NCI-H2196 treated with DMSO at 0.1 percent for 48 hours (cell line): ENCODE data around the gene XAGE1B.
"Not testable (repeated sequence)": the region's sequence is repeated elsewhere in the genome, so short reads cannot be mapped to it uniquely, and the experiment has no call there.

Experiments used
- DNase-seq: peaks from one replicate; lab custom pipeline; 2025; ENCODE audit not compliant: unreplicated experiment; lab: John Stamatoyannopoulos, UW

Gene XAGE1B

DNA sequence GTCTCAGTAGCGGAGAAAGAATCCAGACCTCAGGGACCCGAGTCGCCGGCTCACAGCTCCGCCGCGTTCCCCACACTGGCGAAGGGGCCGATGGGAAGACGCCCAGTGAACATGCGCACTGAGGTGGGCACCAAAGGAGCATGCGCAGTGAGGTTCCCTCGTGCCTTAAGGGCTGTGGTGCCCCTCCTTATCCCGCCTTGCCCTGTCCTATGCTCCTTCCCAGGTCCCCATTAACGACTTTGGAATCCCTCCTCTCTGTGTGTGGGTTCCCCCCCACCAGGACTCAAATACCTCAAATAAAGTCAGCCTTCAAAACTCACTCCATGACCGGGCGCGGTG is at the start of gene XAGE1B:
Gene XAGE1B, minus strand, starts transcription at position 77 of the 339 bp plus-strand sequence. CDS start 1,536 bp downstream, outside the sequence.
- DNase-seq: not testable (repeated sequence)

- no peak for DNase-seq
Observed at GRCh38 chrX:52563105-52563504, 46.2 kb upstream of the XAGE1B start.

GRCh38 chrX:52558140-52558539 is 41.3 kb upstream of the XAGE1B start:
- DNase-seq: no peak

DNA sequence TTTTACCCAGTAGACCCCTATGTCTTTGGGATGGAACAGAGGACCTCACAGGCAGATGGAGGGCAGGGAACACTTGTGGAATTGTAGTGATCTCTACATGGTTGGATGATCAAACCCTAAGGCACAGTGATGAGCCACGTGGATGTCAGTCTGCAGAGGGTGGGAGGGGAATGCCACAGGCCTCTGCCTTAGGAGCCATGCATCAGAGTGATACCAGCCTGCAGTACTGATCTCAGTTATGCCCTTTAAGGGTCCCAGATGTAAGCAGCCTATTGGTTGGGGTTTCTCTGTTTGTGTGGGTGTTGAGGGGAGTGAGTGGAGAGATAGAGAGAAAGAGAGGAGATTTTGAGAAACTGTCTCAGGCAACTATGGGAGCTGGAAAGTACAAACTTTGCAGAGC is 39.9 kb upstream of the XAGE1B start:
- DNase-seq: no peak

GRCh38 chrX:52553995-52554642 is 37.3 kb upstream of the XAGE1B start:
- no peak for DNase-seq

DNA sequence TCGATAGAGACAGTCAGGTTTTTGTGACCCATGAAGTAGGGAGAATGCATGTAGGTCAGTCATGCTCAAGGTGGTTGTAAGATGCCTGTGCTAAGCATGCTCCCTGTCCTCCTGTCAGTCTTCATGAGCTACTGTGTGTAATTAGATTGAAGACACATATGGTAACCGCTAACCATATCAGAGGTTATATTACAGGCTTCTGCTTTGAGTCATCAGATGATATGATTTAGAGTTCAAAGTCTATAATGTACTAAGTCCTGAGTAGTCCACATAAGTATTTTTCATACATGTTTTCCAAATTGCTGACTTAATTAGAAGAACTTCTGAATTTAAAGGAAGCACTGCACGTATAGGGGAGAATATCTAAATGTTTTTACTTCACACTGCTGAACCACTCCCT is 31.9 kb upstream of the XAGE1B start:
- not testable (repeated sequence) for DNase-seq

DNA sequence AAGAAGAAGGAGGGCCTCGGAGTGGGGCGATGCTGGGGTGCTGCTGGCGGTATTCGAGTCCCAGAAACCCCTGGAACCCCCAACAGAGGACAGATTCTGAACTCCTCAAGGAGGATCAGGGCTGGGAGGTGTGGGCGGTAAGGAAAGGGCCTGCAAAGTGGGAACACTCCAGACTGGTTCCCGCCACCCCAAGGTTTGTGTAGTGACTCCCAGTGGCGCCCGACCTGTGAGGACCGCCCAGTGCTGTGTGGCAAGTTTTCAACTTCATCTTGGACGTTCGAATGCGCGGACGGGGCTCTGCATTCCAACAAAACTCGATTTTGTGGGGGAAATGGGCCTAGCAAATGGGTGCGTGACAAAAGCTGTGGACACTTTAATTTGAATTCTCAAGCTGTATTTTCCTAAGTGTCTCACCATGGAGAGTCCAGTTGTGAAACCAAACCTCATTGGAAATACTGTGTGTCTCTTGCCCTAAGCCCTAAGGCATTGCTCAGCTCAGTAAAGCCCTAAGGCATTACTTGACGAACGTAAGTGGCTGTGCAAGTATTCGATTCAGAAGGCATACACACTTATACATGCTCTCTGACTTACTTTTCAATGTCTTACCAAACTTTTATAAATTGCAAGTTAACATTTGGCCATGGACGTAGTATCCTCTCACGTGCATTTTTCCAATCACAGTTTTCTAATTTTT is 27.4 kb upstream of the XAGE1B start:
- no peak for DNase-seq

- no peak for DNase-seq
Observed at GRCh38 chrX:52542311-52542710, 25.4 kb upstream of the XAGE1B start.

- not testable (repeated sequence) for DNase-seq
Observed at GRCh38 chrX:52541051-52541450, 24.2 kb upstream of the XAGE1B start.

DNA sequence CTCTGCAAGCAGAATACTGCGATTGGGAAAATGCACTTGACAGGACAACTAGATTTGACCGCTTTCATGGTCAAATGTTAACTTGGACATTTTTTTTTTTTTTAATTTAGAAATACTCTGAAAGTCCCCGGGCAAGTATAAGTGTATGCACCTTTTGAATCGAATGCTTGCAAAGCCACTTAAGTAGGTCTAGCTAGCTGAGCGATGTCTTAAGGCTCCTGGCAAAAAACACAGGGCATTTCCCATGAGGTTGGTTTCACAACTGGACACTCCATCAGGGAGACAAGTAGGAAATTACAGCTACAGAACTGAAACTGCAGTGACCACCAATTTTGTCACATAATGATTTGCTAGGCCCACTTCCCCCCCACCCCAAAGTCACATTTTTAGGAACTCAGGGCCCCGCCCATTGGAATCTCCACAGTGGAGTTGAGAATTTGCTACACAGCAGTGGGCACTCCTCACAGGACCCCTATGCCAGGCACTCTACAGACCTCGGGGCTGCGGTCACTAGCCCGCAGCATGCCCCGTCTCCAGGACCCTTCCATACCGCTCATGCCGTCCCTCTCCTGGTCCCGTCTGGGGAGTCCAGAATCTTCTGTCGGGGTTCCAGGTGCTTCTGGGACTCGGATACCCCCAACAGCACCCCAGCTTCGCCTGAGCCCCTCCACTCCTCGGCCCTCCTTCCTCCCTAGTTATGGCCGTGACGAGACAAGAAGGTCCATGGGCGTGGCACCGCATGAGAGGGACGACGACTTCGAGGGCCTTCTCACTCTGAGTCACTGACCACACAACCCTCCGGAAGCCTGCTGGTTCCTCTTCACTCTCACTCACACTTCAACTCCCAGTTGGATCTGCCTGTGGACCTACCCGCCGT is 515 bp downstream of the XAGE1B start:
- DNase-seq: not testable (repeated sequence)

DNA sequence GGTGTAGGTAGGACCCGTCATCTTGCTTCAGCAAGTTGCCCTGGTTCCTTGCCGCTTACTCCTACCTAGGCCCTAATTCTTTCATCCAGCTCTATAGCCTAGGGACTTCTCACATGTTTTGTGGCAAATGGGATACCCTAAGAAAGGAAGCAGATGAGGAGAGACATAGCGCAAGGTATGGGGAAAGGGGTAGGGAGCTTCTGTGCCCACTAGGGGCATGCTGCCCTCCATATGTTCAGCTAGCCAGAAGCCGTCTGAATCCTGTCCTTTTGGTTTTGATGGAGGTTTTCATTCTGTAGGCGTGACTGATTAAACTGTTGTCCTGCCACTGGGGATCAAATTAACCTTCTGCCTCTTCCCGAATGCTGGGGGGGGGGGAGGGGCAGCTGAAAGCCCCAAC is 5.7 kb downstream of the XAGE1B start:
- DNase-seq: not testable (repeated sequence)

- no peak for DNase-seq
Observed at GRCh38 chrX:52509916-52510315, 6.9 kb downstream of the XAGE1B start.

GRCh38 chrX:52507331-52507730 is 9.5 kb downstream of the XAGE1B start:
- no peak for DNase-seq

GRCh38 chrX:52504551-52504950 is 12.3 kb downstream of the XAGE1B start:
- DNase-seq: no peak

DNA sequence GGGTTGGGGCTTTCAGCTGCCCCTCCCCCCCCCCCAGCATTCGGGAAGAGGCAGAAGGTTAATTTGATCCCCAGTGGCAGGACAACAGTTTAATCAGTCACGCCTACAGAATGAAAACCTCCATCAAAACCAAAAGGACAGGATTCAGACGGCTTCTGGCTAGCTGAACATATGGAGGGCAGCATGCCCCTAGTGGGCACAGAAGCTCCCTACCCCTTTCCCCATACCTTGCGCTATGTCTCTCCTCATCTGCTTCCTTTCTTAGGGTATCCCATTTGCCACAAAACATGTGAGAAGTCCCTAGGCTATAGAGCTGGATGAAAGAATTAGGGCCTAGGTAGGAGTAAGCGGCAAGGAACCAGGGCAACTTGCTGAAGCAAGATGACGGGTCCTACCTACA is 15.5 kb downstream of the XAGE1B start:
- DNase-seq: not testable (repeated sequence)

GRCh38 chrX:52496419-52496772 is 20.5 kb downstream of the XAGE1B start:
- DNase-seq: not testable (repeated sequence)

- not testable (repeated sequence) for DNase-seq
Observed at GRCh38 chrX:52495545-52496418, 21.1 kb downstream of the XAGE1B start, which contains the start of gene XAGE1A. TSS of gene XAGE1A (plus strand) at chrX:52495808. CDS start at chrX:52497362, 1,554 bp downstream.

DNA sequence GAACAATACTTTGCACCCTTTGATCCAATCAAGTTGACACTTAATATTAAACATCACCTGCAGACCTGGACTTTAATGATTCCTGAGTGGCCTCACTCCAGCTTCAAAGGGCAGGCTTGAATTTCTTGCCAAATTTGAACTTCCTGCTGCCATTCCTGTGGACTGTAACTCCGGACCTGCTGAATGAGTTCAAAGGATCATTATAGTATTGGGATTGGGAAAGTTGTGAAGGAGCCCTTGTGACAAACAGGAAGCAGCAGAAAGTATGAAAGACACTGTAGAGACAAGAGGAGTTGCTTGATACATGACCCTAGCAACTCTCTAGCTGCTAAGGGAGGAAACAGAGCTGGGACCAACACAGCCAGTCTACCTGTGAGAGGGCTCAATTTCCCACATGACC is 45.6 kb downstream of the XAGE1B start:
- DNase-seq: not testable (repeated sequence)
